ENCODE results near the gene PDE1C.
"Not testable (repeated sequence)": the region's sequence is repeated elsewhere in the genome, so short reads cannot be mapped to it uniquely, and the experiment has no call there.

The PDE1C gene

GRCh38 chr7:31887006-31887405 lies 183.2 kb downstream of the PDE1C start:
- DNase-seq, result no peak

- no peak for DNase-seq
Observed at GRCh38 chr7:31885171-31885570, 185.0 kb downstream of the PDE1C start.

- DNase-seq, result peak; percentile 55 to 89
Observed at GRCh38 chr7:31883761-31884164, 186.4 kb downstream of the PDE1C start.

- peak; percentile 43 to 71 for DNase-seq
Observed at GRCh38 chr7:31882187-31882586, 188.0 kb downstream of the PDE1C start.

DNA sequence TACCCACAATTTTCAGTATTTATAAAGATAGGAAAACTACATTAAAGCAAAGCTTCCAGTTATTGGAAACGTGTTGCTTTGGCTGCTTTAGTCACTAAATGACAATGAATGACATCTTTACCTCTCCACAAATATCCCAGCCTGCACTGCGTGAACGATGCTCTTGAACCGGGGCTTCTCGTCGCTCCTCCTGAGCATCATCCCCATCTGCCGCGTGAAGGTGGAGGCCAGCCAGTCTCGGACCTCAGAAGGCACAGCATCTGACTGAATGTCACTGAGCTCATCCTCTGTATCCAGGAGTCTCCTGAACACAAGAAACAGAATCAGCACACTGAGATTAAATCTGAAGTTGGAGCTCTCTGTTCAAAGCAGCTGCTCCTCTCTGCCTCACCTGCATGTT lies 191.3 kb downstream of the PDE1C start:
- no peak for DNase-seq

GRCh38 chr7:31875424-31875823 lies 194.8 kb downstream of the PDE1C start:
- DNase-seq, result peak in 1 of 2 donors; percentile 5

DNA sequence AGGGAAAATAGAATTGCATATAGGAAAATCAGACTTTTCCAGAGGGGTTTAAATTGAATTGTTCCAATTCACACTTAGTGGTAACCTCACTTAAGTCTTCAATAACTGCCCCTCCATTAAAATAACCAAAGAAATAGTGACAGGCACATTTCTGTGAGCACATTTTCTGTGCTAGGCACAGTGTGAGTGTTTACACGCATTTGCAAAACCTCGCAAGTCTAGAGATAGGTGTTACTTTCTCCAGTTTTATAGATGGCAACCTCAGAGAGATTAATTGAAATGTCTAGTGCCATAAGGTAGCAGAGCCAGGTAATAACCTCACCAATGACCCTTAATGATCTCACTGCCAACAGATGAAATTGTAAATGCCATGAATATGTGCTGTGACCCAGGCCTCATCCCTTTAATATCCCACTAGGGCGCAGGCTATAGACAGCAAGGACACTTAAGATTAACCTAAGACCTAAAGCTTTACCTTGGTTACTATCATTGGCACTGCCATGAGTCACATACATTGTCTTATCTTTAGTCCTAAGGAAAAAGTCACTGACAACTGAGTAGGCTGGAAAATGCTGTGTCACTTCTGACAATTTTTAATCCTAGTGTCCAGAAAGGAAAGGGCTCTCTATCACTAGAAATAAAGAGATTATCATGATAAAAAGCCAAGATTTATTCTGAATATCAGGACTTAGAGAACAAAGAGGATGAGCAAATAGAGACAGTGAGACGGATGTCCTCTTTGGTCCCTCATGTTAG lies 195.4 kb downstream of the PDE1C start:
- no peak for DNase-seq

GRCh38 chr7:31873816-31874597 lies 196.2 kb downstream of the PDE1C start:
- no peak for DNase-seq

GRCh38 chr7:31872545-31873370 lies 197.4 kb downstream of the PDE1C start:
- DNase-seq, result no peak

- no peak for DNase-seq
Observed at GRCh38 chr7:31864646-31865045, 205.6 kb downstream of the PDE1C start.

DNA sequence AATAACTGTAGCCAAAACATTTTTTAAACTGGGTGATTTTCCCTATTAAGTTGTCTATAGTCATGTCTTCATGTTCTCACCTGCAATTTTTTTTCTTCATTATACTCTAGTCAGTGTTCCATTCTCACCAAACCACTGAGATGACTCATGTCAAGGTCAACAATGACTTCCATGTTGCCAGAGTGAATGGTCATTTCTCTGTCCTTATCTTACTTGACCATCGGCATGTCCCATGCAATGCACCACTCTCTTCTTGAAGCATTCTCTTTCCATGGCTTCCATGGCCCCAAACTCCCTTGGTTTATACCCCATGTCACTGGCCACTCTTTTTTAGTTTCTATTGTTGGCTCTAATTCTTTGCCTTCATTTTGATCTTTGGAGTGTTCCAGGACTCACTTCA lies 209.3 kb downstream of the PDE1C start:
- no peak for DNase-seq

- DNase-seq, result no peak
Observed at GRCh38 chr7:31858055-31858454, 212.2 kb downstream of the PDE1C start.

- peak in 1 of 2 donors; percentile 2 for DNase-seq
Observed at GRCh38 chr7:31857172-31857571, 213.0 kb downstream of the PDE1C start.

DNA sequence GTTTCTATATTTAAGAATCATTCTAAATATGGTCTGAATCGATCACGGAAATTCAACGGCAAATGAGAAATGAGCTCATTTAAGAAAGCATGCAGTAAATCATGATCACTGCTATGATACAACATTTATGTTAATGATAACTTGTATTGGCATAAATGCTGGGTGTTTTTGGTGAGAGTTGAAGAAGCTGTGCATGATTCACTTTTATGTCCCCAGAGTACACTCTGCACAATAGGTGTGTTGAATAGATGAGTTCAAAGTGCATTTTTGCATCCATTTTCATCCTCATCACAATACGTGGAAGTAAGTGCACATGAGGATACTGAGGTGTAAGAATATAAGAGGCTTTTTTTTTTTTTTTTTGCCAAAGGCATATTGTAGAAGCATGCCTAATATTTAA lies 213.9 kb downstream of the PDE1C start:
- DNase-seq, result no peak

GRCh38 chr7:31855530-31855929 lies 214.7 kb downstream of the PDE1C start:
- DNase-seq, result no peak

DNA sequence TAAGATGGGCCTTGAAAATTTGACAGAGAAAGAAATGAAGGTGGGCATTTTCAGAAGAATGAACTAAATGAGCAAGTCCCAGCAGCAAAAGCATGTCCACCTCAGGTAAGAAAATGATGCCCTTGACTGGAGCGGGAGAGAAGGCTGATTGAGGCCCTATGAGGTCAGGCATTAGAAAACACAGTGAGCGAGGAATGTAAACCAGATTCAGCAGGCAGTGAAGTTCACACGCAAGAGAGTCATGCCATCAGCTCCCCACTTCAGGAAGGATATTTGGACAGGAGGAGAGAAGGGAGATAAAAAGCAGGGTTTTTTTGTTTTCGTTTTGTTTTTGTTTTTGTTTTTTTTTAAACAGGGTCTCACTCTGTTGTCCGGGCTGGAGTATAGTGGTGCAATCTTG lies 216.8 kb downstream of the PDE1C start:
- DNase-seq, result no peak

- DNase-seq, result no peak
Observed at GRCh38 chr7:31852462-31852861, 217.7 kb downstream of the PDE1C start.

DNA sequence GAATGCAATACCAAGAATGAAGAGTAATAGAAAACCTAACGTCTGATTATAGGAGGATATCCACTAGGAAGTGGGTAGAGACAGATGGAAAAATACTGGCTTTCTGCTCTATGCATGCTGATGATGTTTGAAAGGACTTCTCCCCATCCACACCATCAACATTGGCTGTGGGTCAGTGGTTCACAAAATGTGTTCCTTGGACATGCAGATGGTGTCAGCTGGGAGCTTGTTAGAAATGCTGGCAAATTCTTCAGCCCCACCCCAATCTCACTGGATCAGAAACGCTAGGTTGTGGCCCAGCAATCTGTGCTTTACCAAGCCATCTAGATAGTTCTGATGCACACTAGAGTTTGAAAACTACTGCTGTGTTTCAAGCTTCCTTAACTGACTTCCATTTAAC lies 219.1 kb downstream of the PDE1C start:
- no peak for DNase-seq

DNA sequence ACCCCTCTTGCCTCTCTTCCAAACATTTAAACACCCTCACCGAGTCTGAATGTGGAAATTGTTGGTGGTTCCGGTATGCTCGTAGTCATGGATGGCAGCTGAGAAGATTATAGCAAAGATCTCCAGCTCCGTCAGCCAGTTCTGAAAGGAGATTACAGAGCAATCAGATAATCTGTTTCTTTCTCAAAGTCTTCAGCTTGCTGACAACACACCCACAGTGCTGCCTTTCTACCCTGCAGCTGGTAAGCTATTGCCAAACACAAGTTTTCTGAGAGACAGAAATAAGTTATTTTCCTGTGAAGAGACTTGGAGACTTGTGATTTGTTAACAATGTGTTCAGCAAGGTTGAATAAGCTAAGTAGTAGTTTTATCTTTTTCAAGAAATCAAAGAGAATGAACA lies 219.6 kb downstream of the PDE1C start:
- DNase-seq, result no peak

DNA sequence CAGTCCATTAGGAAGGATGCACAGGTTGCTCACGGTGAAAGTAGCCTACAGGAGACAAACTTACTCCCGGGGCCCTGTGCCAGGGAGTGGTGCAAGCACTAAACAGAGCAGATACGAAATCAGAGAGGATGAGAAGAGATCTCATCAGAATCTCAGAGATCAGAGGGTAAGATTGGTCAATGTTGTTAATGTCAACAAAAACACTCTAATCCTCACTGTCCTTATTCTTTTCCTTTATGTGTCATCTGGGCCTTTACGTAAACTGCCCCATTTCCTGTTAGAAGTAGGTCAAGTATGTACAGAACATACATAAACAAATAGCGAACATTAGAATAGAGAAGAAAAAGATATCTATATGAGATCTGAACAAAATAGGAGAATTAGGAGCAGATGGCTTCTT lies 220.1 kb downstream of the PDE1C start:
- no peak for DNase-seq

GRCh38 chr7:31835471-31835870 lies 234.7 kb downstream of the PDE1C start:
- no peak for DNase-seq

- DNase-seq, result not testable (repeated sequence)
Observed at GRCh38 chr7:31833625-31834024, 236.6 kb downstream of the PDE1C start.

DNA sequence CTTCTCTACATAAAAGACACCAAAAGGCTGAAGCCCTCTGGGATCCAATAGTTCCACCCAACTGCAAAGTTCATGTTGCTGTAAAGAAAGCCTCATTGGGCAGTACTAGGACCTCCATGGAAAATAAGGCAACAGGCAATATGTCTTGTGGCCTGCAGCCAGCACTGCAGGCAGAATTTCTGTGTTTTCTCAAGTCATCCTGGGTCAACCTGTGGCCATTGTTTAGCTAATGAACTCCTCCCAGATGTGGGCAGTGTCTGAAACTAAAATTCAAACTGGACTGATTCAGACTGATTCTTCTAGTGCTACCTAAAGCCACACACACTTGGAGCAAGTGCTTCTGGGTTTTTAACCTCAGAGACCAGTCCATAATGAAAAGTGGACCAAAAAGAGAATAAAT lies 241.7 kb downstream of the PDE1C start:
- DNase-seq, result no peak
